ENCODE measurements around the gene FAM228A.

GRCh38 chr2:24206714-24207113 is 31.9 kb downstream of the FAM228A start:
- no peak for TF ChIP-seq EZH2 (IDR thresholded peaks at IDR 0.05; ENCODE audit: low read length, unreplicated experiment)
- no peak for TF ChIP-seq CTCF (conservative IDR thresholded peaks at IDR 0.05; ENCODE audit: low read depth, low read length)
